ENCODE data around the gene LNX1.

- TF ChIP-seq POLR2A (IDR thresholded peaks at IDR 0.05) (no peak), POLR2AphosphoS5 (IDR thresholded peaks at IDR 0.05) (peak in 2 of 3 donors; percentile 15 to 43), EP300 (IDR thresholded peaks at IDR 0.05) (no peak)
- TF ChIP-seq, protein P1, sequence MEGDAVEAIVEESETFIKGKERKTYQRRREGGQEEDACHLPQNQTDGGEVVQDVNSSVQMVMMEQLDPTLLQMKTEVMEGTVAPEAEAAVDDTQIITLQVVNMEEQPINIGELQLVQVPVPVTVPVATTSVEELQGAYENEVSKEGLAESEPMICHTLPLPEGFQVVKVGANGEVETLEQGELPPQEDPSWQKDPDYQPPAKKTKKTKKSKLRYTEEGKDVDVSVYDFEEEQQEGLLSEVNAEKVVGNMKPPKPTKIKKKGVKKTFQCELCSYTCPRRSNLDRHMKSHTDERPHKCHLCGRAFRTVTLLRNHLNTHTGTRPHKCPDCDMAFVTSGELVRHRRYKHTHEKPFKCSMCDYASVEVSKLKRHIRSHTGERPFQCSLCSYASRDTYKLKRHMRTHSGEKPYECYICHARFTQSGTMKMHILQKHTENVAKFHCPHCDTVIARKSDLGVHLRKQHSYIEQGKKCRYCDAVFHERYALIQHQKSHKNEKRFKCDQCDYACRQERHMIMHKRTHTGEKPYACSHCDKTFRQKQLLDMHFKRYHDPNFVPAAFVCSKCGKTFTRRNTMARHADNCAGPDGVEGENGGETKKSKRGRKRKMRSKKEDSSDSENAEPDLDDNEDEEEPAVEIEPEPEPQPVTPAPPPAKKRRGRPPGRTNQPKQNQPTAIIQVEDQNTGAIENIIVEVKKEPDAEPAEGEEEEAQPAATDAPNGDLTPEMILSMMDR (IDR thresholded peaks at IDR 0.05), result no peak
Observed at GRCh38 chr4:53592686-53593501, 1.6 kb upstream of the LNX1 start.

Measured in suprapubic skin (tissue), 4 donors.